ENCODE results near the gene ZG16. TPM values are rescaled to one million over a fixed set of nuclear protein-coding genes. Genes with fewer than 3 reads are reported as not detected.
A peak's percentile ranks its signal among the peaks of the same experiment; 100 is the strongest.

The ZG16 gene
- total and polyA plus RNA-seq, 2 of the 8 experiments (the other 6 are each of a cell fraction or from before 2014, with no cell fraction given), result not detected

DNA sequence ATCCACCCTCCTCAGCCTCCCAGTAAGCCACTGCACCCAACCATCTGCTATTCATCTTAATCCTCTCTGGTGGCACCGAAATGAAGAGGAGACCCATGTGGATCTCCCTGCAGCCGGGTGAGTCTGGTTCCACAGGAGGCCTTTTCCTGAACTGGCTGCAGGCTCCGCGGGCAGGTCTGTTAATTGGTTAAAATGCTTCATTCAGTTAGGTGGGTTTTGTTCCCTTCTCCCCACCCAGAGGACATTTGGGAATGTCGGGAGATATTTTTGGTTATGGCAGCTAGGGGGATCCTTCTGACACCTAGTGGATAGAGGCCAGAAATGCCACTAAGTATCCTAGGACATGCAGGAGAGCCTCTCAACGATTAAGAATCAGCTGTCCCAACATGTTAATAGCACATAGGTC is 48.9 kb upstream of the ZG16 start:
- Histone ChIP-seq H4K20me1 (replicated peaks in 1 of 2; ENCODE audit: control insufficient read depth in 1 of 2, insufficient read depth in 2 of 2, low read length in 2 of 2) (peaks cover 2 to 5% of the 10 kb centered on the region in 2 experiments), H3K23ac (ENCODE audit: insufficient read length) (no peak overlapping the region), H4K91ac (replicated peaks; ENCODE audit: insufficient read length, low read length) (no peak overlapping the region), H3K27ac (ENCODE audit: low read depth, low read length) (no peak overlapping the region), H3K27me3 (replicated peaks in 1 of 4; ENCODE audit: control insufficient read depth in 3 of 4, extremely low read depth in 1 of 4, insufficient read depth in 3 of 4, low read length in 3 of 4) (no peaks in the 10 kb centered on the region), H4K5ac (ENCODE audit: insufficient read length, low read depth, low read length) (no peak overlapping the region), H3K4me3 (ENCODE audit: extremely low read depth in 1 of 4, insufficient read depth in 2 of 4, low read depth in 3 of 4, low read length in 4 of 4) (no peak overlapping the region), H2BK5ac (ENCODE audit: low read depth, low read length) (no peak overlapping the region), H2AK5ac (ENCODE audit: low read depth, low read length) (no peak overlapping the region), H3K56ac (replicated peaks; ENCODE audit: insufficient read length, low read depth, low read length) (no peak overlapping the region), H3K36me3 (ENCODE audit: control insufficient read depth in 2 of 4, insufficient read depth in 4 of 4, low read length in 3 of 4) (peaks cover 26 to 77% (median 41%) of the 10 kb centered on the region in 4 experiments), H2AFZ (ENCODE audit: low read length) (no peak overlapping the region), H4K8ac (ENCODE audit: extremely low read depth, insufficient read depth, low read length) (no peak overlapping the region), H3K23me2 (ENCODE audit: low read depth, low read length) (no peaks in the 10 kb centered on the region), H3K79me1 (ENCODE audit: low read depth, low read length) (peaks cover 6% of the 10 kb centered on the region; the same call in 1 of the 2 replicates), H3K79me2 (ENCODE audit: control insufficient read depth in 1 of 2, insufficient read depth in 2 of 2, low read length in 2 of 2) (peaks cover 0 to 32% of the 10 kb centered on the region in 2 experiments; a peak in 2 of 4 replicates), H3K4me1 (replicated peaks in 1 of 4; ENCODE audit: control insufficient read depth in 3 of 4, insufficient read depth in 4 of 4, low read length in 3 of 4) (no peaks in the 10 kb centered on the region), H2BK15ac (ENCODE audit: low read length) (no peak overlapping the region), H3K9ac (replicated peaks in 1 of 4; ENCODE audit: extremely low read depth in 1 of 4, low read depth in 3 of 4, low read length in 3 of 4) (no peak overlapping the region), H2BK120ac (replicated peaks; ENCODE audit: low read depth, low read length) (no peak overlapping the region), H3K14ac (ENCODE audit: insufficient read length) (no peak overlapping the region), H2BK12ac (ENCODE audit: low read depth, low read length) (no peak overlapping the region), H3K9me3 (ENCODE audit: insufficient read depth in 2 of 2, low read depth in 1 of 2, low read length in 1 of 2) (no peaks in the 10 kb centered on the region), H3K4me2 (ENCODE audit: insufficient read depth in 1 of 2, low read depth in 2 of 2, low read length in 2 of 2) (no peak overlapping the region), H3K18ac (ENCODE audit: extremely low read depth, low read length) (no peak overlapping the region), H3K4ac (replicated peaks; ENCODE audit: insufficient read length, low read depth, low read length) (no peak overlapping the region), H2BK20ac (ENCODE audit: low read length) (no peak overlapping the region)
- DNase-seq (ENCODE audit: low read depth in 1 of 2, low spot score in 2 of 2) (no peak), FAIRE-seq (no peak)
- ChIA-PET POLR2A (ENCODE audit: partially characterized antibody) (interaction anchor here (0.7 to 26.3 kb wide), 10 partner anchors 10 to 81 kb away, joined by 3 to 490 read pairs (median 6); partner anchors contain the start of genes KIF22 and QPRT), CTCF (ENCODE audit: partially characterized antibody) (interaction anchor here (0.6 to 7.4 kb wide), 32 partner anchors 8 to 1636 kb away, joined by 3 to 81 read pairs (median 4); partner anchors contain the start of gene KIF22)
- 88% methylated on average over 6 of the region's 6 CpGs; no CpG with 5 or more reads in 1 of the 2 experiments for WGBS, 2 experiments (ENCODE audit: extremely low coverage in 1 of 2, insufficient coverage in 1 of 2, insufficient read length in 1 of 2, insufficient replicate concordance in 2 of 2, low coverage in 1 of 2, low lambda C conversion rate in 2 of 2, missing lambda C conversion rate in 1 of 2)
- TF ChIP-seq, protein P1, sequence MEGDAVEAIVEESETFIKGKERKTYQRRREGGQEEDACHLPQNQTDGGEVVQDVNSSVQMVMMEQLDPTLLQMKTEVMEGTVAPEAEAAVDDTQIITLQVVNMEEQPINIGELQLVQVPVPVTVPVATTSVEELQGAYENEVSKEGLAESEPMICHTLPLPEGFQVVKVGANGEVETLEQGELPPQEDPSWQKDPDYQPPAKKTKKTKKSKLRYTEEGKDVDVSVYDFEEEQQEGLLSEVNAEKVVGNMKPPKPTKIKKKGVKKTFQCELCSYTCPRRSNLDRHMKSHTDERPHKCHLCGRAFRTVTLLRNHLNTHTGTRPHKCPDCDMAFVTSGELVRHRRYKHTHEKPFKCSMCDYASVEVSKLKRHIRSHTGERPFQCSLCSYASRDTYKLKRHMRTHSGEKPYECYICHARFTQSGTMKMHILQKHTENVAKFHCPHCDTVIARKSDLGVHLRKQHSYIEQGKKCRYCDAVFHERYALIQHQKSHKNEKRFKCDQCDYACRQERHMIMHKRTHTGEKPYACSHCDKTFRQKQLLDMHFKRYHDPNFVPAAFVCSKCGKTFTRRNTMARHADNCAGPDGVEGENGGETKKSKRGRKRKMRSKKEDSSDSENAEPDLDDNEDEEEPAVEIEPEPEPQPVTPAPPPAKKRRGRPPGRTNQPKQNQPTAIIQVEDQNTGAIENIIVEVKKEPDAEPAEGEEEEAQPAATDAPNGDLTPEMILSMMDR (IDR thresholded peaks at IDR 0.05; ENCODE audit: control extremely low read depth in 1 of 3, insufficient read depth in 1 of 3, low read depth in 1 of 3, low read length in 3 of 3), result peak in 2 of 3 experiments; percentile 68 to 90; a peak in 3 of 4 replicates
- TF ChIP-seq SP4 (IDR thresholded peaks at IDR 0.05; ENCODE audit: low read length), result no peak
- peak; percentile 54 to 63 for TF ChIP-seq RAD21 (IDR thresholded peaks at IDR 0.05 in 1 of 2, conservative IDR thresholded peaks at IDR 0.05 in 1 of 2; ENCODE audit: low read depth in 2 of 2, low read length in 2 of 2)
